Measurements from ENCODE around the gene FRMD1.

DNA sequence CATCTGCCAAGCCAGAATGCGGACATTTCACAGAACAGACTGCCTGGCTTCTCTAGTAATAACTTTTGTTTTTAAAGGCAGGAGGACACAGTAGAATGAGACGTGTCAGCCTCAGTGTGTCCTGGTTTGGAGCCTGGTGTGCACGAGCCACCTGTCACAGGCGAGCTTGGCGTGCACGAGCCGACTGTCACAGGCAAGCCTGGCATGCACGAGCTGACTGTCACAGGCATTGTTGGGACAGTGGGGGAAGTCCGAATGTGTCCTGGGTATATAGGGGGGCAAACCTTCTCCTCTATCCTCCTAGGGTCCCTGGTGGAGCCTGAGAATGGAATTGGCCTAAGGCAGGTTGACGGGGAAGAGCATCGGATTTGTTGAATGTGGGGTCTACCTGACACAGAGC lies 74.1 kb downstream of the FRMD1 start:
- TF ChIP-seq POLR2A (IDR thresholded peaks at IDR 0.05; ENCODE audit: low read length), result no peak
- no peak for TF ChIP-seq GATA1 (IDR thresholded peaks at IDR 0.05; ENCODE audit: low read depth, low read length)
